ENCODE data around the gene RPRD1B.
"Not testable (repeated sequence)": the region's sequence is repeated elsewhere in the genome, so short reads cannot be mapped to it uniquely, and the experiment has no call there.

RPRD1B gene

DNA sequence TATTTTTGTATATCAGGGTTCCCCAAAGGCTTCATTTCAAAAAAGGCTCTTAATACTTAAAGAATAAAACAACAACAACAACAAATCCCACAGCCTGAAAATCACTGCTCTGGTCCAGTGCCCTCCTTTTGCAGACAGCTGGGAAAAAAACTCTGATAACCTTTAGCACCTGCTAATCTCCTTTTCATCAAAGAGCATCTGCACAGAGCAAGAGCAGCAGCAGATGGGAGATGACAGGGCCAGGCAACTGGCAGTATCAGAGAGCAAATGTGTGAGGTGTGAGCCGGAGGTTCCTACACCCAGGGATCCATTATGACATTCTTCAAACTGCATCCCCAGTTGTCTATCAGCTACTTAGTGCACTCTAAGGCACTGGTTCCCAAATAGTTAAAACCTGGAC lies 26.0 kb upstream of the RPRD1B start:
- ATAC-seq (ENCODE audit: low read depth) (no peak), DNase-seq (ENCODE audit: low spot score) (no peak)
- no peaks in the 10 kb centered on the region for H3K27me3 ChIP-seq (ENCODE audit: insufficient read depth, poor library complexity, severe bottlenecking)
- peaks cover 84% of the 10 kb centered on the region for H3K36me3 ChIP-seq (ENCODE audit: low read depth)
- no peak overlapping the region for H3K27ac ChIP-seq (ENCODE audit: poor library complexity, severe bottlenecking)
- no peaks in the 10 kb centered on the region for H3K4me1 ChIP-seq (ENCODE audit: insufficient read depth, poor library complexity, severe bottlenecking)
- TF ChIP-seq, protein P1, sequence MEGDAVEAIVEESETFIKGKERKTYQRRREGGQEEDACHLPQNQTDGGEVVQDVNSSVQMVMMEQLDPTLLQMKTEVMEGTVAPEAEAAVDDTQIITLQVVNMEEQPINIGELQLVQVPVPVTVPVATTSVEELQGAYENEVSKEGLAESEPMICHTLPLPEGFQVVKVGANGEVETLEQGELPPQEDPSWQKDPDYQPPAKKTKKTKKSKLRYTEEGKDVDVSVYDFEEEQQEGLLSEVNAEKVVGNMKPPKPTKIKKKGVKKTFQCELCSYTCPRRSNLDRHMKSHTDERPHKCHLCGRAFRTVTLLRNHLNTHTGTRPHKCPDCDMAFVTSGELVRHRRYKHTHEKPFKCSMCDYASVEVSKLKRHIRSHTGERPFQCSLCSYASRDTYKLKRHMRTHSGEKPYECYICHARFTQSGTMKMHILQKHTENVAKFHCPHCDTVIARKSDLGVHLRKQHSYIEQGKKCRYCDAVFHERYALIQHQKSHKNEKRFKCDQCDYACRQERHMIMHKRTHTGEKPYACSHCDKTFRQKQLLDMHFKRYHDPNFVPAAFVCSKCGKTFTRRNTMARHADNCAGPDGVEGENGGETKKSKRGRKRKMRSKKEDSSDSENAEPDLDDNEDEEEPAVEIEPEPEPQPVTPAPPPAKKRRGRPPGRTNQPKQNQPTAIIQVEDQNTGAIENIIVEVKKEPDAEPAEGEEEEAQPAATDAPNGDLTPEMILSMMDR (IDR thresholded peaks at IDR 0.05; ENCODE audit: poor library complexity, severe bottlenecking): no peak
- H3K4me3 ChIP-seq (ENCODE audit: severe bottlenecking): no peak overlapping the region
- H3K9me3 ChIP-seq (ENCODE audit: severe bottlenecking): no peaks in the 10 kb centered on the region

DNA sequence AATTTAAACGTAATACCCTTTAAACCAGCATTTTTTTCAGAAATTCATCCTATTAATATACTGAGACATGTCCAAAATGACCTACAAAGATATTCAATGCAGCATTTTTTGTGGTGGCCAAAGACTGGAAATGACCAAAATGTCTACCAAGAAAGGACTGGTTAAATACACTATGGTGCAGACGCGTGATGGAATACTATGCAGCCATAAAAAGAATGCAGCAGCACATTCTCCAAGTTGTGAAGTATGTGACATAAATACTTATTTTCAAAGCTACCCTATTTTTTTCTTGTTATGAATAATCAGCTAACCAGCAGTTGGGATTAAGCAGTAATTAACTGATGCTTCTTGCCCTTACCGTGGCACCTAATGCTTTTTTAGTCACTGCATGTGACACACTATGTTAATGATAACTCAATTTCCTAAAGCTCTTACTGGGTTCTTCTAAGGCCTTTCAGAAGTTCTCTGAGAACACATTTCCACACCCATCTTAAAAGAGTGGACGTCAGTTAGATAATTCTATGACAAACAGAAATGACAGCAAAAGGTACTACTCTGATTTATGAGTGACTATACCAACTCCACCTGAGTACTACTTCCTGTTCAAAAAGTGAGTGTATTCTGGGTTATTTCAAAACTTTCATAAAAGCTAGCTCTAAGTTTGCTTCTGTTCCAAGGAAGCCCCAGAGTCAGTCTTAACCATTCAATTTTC lies 25.2 kb upstream of the RPRD1B start:
- Histone ChIP-seq H3K36me3 (ENCODE audit: low read depth) (peaks cover 90% of the 10 kb centered on the region), H3K4me3 (ENCODE audit: severe bottlenecking) (no peak overlapping the region), H3K9me3 (ENCODE audit: severe bottlenecking) (no peaks in the 10 kb centered on the region), H3K27ac (ENCODE audit: poor library complexity, severe bottlenecking) (no peak overlapping the region), H3K27me3 (ENCODE audit: insufficient read depth, poor library complexity, severe bottlenecking) (no peaks in the 10 kb centered on the region), H3K4me1 (ENCODE audit: insufficient read depth, poor library complexity, severe bottlenecking) (no peaks in the 10 kb centered on the region)
- ATAC-seq (ENCODE audit: low read depth) (peak; percentile 43; the same call in 2 of the 3 replicates), DNase-seq (ENCODE audit: low spot score) (no peak)
- TF ChIP-seq, protein P1 (IDR thresholded peaks at IDR 0.05; ENCODE audit: poor library complexity, severe bottlenecking): no peak

DNA sequence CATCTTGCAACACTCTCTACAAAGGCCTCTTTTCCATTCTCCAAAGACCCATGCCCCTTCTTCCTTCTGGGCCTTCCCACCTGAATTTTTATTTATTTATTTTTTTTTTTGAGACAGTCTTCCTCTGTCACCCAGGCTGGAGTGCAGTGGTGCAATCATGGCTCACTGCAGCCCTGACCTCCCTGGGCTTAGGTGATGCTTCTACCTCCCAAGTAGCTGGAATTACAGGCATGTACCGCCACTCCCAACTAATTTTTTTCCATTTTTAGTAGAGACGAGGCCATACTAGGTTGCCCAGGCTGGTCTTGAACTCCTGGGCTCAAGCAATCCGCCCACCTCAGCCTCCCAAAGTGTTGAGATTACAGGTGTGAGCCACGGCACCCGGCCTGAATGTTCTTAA lies 24.1 kb upstream of the RPRD1B start:
- DNase-seq (ENCODE audit: low spot score); H3K9me3 ChIP-seq (ENCODE audit: severe bottlenecking); ATAC-seq (ENCODE audit: low read depth); H3K4me3 ChIP-seq (ENCODE audit: severe bottlenecking); H3K4me1 ChIP-seq (ENCODE audit: insufficient read depth, poor library complexity, severe bottlenecking); H3K27me3 ChIP-seq (ENCODE audit: insufficient read depth, poor library complexity, severe bottlenecking); H3K27ac ChIP-seq (ENCODE audit: poor library complexity, severe bottlenecking): not testable (repeated sequence)
- H3K36me3 ChIP-seq (ENCODE audit: low read depth): peaks cover 94% of the 10 kb centered on the region

DNA sequence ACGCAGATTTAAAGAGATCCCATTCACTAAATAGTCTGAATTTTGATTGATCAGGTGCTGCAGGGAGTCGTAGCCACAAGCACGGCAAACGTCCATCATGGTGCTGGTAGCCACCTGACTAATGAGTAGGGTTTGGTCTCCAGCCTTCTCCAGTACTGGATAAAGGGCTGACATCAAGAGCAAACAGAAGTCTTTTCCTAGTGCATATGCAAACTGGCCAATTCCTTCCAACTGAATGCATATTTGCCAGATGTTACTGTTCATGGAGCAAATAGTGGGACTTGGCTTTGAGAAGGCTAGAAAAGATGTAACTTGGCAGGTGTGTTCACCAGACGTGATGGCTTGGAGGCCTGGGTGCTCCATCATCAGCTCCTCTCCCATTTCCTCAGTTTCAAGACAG lies 21.9 kb upstream of the RPRD1B start:
- H3K9me3 ChIP-seq (ENCODE audit: severe bottlenecking): no peaks in the 10 kb centered on the region
- H3K36me3 ChIP-seq (ENCODE audit: low read depth): peaks cover 95% of the 10 kb centered on the region
- TF ChIP-seq, protein P1 (IDR thresholded peaks at IDR 0.05; ENCODE audit: poor library complexity, severe bottlenecking): no peak
- no peak overlapping the region for H3K27ac ChIP-seq (ENCODE audit: poor library complexity, severe bottlenecking)
- DNase-seq (ENCODE audit: low spot score) (no peak), ATAC-seq (ENCODE audit: low read depth) (no peak)
- no peaks in the 10 kb centered on the region for H3K27me3 ChIP-seq (ENCODE audit: insufficient read depth, poor library complexity, severe bottlenecking)
- no peaks in the 10 kb centered on the region for H3K4me1 ChIP-seq (ENCODE audit: insufficient read depth, poor library complexity, severe bottlenecking)
- no peak overlapping the region for H3K4me3 ChIP-seq (ENCODE audit: severe bottlenecking)

DNA sequence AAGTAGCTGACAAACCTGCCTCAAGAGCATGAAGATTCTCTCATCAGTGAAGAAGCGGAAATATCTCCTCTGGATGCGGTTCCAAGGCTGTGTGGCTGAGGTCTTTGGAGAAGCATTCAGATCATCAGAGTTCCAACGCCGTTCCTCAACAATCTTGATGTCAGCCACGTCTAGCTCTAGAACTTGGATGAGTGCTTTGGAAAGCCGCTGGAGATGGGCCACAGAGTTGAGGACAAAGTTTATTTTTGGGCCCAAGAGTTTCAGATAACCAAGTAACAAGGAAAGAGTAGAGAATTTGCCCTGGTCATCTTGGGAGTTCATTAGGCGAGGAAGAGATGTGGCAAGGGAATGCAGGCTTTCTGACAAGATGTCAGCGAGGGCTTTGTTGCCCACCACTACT lies 21.2 kb upstream of the RPRD1B start:
- Histone ChIP-seq H3K36me3 (ENCODE audit: low read depth) (peaks cover 95% of the 10 kb centered on the region), H3K9me3 (ENCODE audit: severe bottlenecking) (no peaks in the 10 kb centered on the region), H3K4me1 (ENCODE audit: insufficient read depth, poor library complexity, severe bottlenecking) (no peaks in the 10 kb centered on the region), H3K4me3 (ENCODE audit: severe bottlenecking) (no peak overlapping the region), H3K27ac (ENCODE audit: poor library complexity, severe bottlenecking) (no peak overlapping the region), H3K27me3 (ENCODE audit: insufficient read depth, poor library complexity, severe bottlenecking) (no peaks in the 10 kb centered on the region)
- DNase-seq (ENCODE audit: low spot score) (no peak), ATAC-seq (ENCODE audit: low read depth) (no peak)
- TF ChIP-seq, protein P1 (IDR thresholded peaks at IDR 0.05; ENCODE audit: poor library complexity, severe bottlenecking): no peak

Data from RWPE2 (cell line).